IMR-90 (cell line): ENCODE results near the gene CST3. TPM values are rescaled to one million over a fixed set of nuclear protein-coding genes. Genes with fewer than 3 reads are reported as not detected.
A peak's percentile ranks its signal among the peaks of the same experiment; 100 is the strongest.

ENCODE experiments used
- ATAC-seq: fragments of 200-7000 bp; cut with Tn5 transposase; 2 replicates; pipeline ENCODE4 v1.9.1; 2020; ENCODE audit warnings: low read depth, mild to moderate bottlenecking, moderate library complexity
- BruUV-seq: library from RNA; stranded (reverse); fragments of 400-500 nt; replicated peaks from 2 replicates; lab custom pipeline; 2021; lab: Mats Ljungman, UMichigan
- CTCF ChIA-PET: fragments of 300-600 bp; formaldehyde crosslinking; extraction: SDS; loops from one replicate; lab custom pipeline; 2021; ENCODE audit warnings: antibody characterized with exemption; lab: Yijun Ruan, JAX
- POLR2A ChIA-PET: fragments of 300-600 bp; sonication (Branson Sonifier 250); formaldehyde crosslinking; loops from one replicate; lab custom pipeline; 2022; ENCODE audit warnings: antibody characterized with exemption; ENCODE audit not compliant: unreplicated experiment; lab: Charles Lee
- DNase-seq: peaks from one replicate; pipeline ENCODE4 v3.0.0; 2013
- H2AFZ ChIP-seq: replicated peaks from 2 replicates; pipeline ENCODE3; 2013; ENCODE audit warnings: low read length, mild to moderate bottlenecking; ENCODE audit not compliant: poor library complexity
- H2AK5ac ChIP-seq: 2 replicates; pipeline ENCODE4 v1.6.1; 2013; ENCODE audit warnings: low read depth, low read length, inconsistent platforms
- H2AK9ac ChIP-seq: replicated peaks from 2 replicates; pipeline ENCODE3; 2013; ENCODE audit warnings: mild to moderate bottlenecking, low read depth, low read length, moderate library complexity; ENCODE audit not compliant: poor library complexity
- H2BK120ac ChIP-seq: 2 replicates; pipeline ENCODE4 v1.6.1; 2013; ENCODE audit warnings: low read depth, low read length, inconsistent platforms
- H2BK15ac ChIP-seq: 3 replicates; pipeline ENCODE4 v1.6.1; 2013; ENCODE audit warnings: low read depth, low read length, inconsistent platforms
- H2BK20ac ChIP-seq: 2 replicates; pipeline ENCODE4 v1.6.1; 2013; ENCODE audit warnings: low read depth, mild to moderate bottlenecking, inconsistent platforms, low read length, moderate library complexity
- H2BK5ac ChIP-seq: 2 replicates; pipeline ENCODE4 v1.6.1; 2013; ENCODE audit warnings: mild to moderate bottlenecking, low read depth, low read length, inconsistent platforms; ENCODE audit not compliant: poor library complexity, severe bottlenecking
- H3K14ac ChIP-seq: replicated peaks from 2 replicates; pipeline ENCODE4 v1.6.1; 2013; ENCODE audit warnings: low read depth, low read length, inconsistent platforms
- H3K18ac ChIP-seq: 2 replicates; pipeline ENCODE4 v1.6.1; 2013; ENCODE audit warnings: low read depth, low read length, control low read depth
- H3K23ac ChIP-seq: 2 replicates; pipeline ENCODE4 v1.6.1; 2013; ENCODE audit warnings: low read depth, low read length, inconsistent platforms
- H3K27ac ChIP-seq: 2 replicates; pipeline ENCODE4 v1.5.1; 2013; ENCODE audit warnings: mild to moderate bottlenecking, control low read depth, low read length; ENCODE audit not compliant: insufficient read depth
- H3K27me3 ChIP-seq: 2 replicates; pipeline ENCODE4 v1.6.1; 2013; ENCODE audit warnings: low read length; ENCODE audit not compliant: control insufficient read depth, insufficient read depth
- H3K36me3 ChIP-seq: 2 replicates; pipeline ENCODE4 v1.6.1; 2013; ENCODE audit warnings: low read length, mixed read lengths; ENCODE audit not compliant: control insufficient read depth, insufficient read depth
- H3K4ac ChIP-seq: 2 replicates; pipeline ENCODE4 v1.6.1; 2013; ENCODE audit warnings: low read depth, low read length, inconsistent platforms
- H3K4me1 ChIP-seq: 2 replicates; pipeline ENCODE4 v1.6.1; 2013; ENCODE audit warnings: low read length, mixed read lengths; ENCODE audit not compliant: control insufficient read depth, insufficient read depth
- H3K4me2 ChIP-seq: 2 replicates; pipeline ENCODE4 v1.6.1; 2013; ENCODE audit warnings: low read depth, mild to moderate bottlenecking, control low read depth, low read length, moderate library complexity
- H3K4me3 ChIP-seq: 2 replicates; pipeline ENCODE4 v1.5.1; 2013; ENCODE audit warnings: low read depth, mild to moderate bottlenecking, control low read depth, low read length, moderate library complexity; ENCODE audit not compliant: insufficient read depth
- H3K56ac ChIP-seq: 2 replicates; pipeline ENCODE4 v1.6.1; 2013; ENCODE audit warnings: low read length, inconsistent platforms; ENCODE audit not compliant: insufficient read depth; ENCODE audit errors: extremely low read depth
- H3K79me1 ChIP-seq, 2 experiments: 2 replicates each; pipeline ENCODE4 v1.6.1; 2013; ENCODE audit warnings: low read length in 2 of 2, inconsistent platforms in 1 of 2, low read depth in 1 of 2
- H3K9ac ChIP-seq: 2 replicates; pipeline ENCODE4 v1.6.1; 2013; ENCODE audit warnings: low read depth, low read length, control low read depth
- H3K9me1 ChIP-seq: 2 replicates; pipeline ENCODE4 v1.6.1; 2013; ENCODE audit warnings: low read length, inconsistent platforms; ENCODE audit not compliant: insufficient read depth
- H3K9me3 ChIP-seq: 2 replicates; pipeline ENCODE4 v1.6.1; 2013; ENCODE audit warnings: low read length; ENCODE audit not compliant: control insufficient read depth, insufficient read depth
- H4K20me1 ChIP-seq: 2 replicates; pipeline ENCODE4 v1.6.1; 2013; ENCODE audit warnings: low read length, inconsistent platforms; ENCODE audit not compliant: insufficient read depth
- H4K5ac ChIP-seq: 2 replicates; pipeline ENCODE4 v1.6.1; 2013; ENCODE audit warnings: mild to moderate bottlenecking, low read depth, low read length, control low read depth
- H4K8ac ChIP-seq, 2 experiments: 2 replicates each; pipeline ENCODE4 v1.6.1; 2013; ENCODE audit warnings: low read depth in 2 of 2, low read length in 2 of 2, control low read depth in 1 of 2, inconsistent platforms in 1 of 2
- H4K91ac ChIP-seq: 2 replicates; pipeline ENCODE4 v1.6.1; 2013; ENCODE audit warnings: low read depth, low read length, inconsistent platforms; ENCODE audit not compliant: insufficient read depth
- BHLHE40 ChIP-seq: fragments of 150-350 bp; IDR thresholded peaks from 2 replicates; pipeline ENCODE4 v1.6.1; 2016; ENCODE audit warnings: mild to moderate bottlenecking, low read depth, low read length
- CEBPB ChIP-seq: IDR thresholded peaks from 2 replicates; pipeline ENCODE4 v1.6.1; 2012; ENCODE audit warnings: low read depth, low read length, improper control_type of control experiment
- CHD1 ChIP-seq: IDR thresholded peaks from 2 replicates; pipeline ENCODE4 v1.6.1; 2012; ENCODE audit warnings: low read depth, low read length, improper control_type of control experiment
- MAZ ChIP-seq: IDR thresholded peaks from 2 replicates; pipeline ENCODE4 v1.6.1; 2012; ENCODE audit warnings: low read depth, mild to moderate bottlenecking, low read length, improper control_type of control experiment, moderate library complexity, borderline replicate concordance
- MXI1 ChIP-seq: IDR thresholded peaks from 2 replicates; pipeline ENCODE4 v1.6.1; 2012; ENCODE audit warnings: low read depth, mild to moderate bottlenecking, low read length, moderate library complexity, borderline replicate concordance
- NFE2L2 ChIP-seq: fragments of 150-350 bp; IDR thresholded peaks from 2 replicates; pipeline ENCODE4 v1.6.1; 2016; ENCODE audit warnings: low read depth, mild to moderate bottlenecking, low read length
- POLR2A ChIP-seq: IDR thresholded peaks from 2 replicates; pipeline ENCODE4 v1.6.1; 2012; ENCODE audit warnings: mild to moderate bottlenecking, low read depth, low read length
- RFX5 ChIP-seq: IDR thresholded peaks from 2 replicates; pipeline ENCODE4 v1.8.0; 2012; ENCODE audit warnings: low read depth, mild to moderate bottlenecking, low read length, moderate library complexity
- WGBS, 2 experiments: methylation state at CpG; one replicate each; pipeline versions ENCODE4 v1.1.5 to v1.1.7; 2013; ENCODE audit warnings: missing lambda C conversion rate in 2 of 2; ENCODE audit not compliant: insufficient read length in 1 of 2; ENCODE audit errors: extremely low coverage in 2 of 2; 5-methylcytosine and 5-hydroxymethylcytosine counted together
- dilution Hi-C: fragments of 300-500 bp; cut with HindIII; formaldehyde crosslinking; loops from one replicate; pipeline ENCODE4 v1.14.3; 2018; ENCODE audit warnings: low sequenced_read_pairs; ENCODE audit not compliant: unreplicated experiment
- in situ Hi-C: fragments of 300-500 bp; cut with MboI; formaldehyde crosslinking; loops from 3 replicates; pipeline ENCODE4 v1.14.3; 2019; ENCODE audit warnings: low sequenced_read_pairs, inconsistent platforms, mixed read lengths
- intact Hi-C: fragments of 100-400 bp; cut with micrococcal nuclease; formaldehyde crosslinking; loops from 2 replicates; pipeline ENCODE4 v1.10.0; 2022
- polyA plus RNA-seq, 3 experiments: library from polyadenylated mRNA; depleted of rRNA; stranded (reverse); fragments of >200 nt; gene quantifications; 2 replicates each; pipeline ENCODE4 v1.2.3, GENCODE V29; 2012; ENCODE audit warnings: low replicate concordance in 1 of 3
- total RNA-seq: library from RNA; depleted of rRNA; stranded (reverse); fragments of >200 nt; gene quantifications from 2 replicates; pipeline ENCODE4 v1.2.3, GENCODE V29; 2012
- TF ChIP-seq, protein P1 (sequence below): conservative IDR thresholded peaks from 2 replicates; pipeline ENCODE4 v1.5.1; 2012; ENCODE audit warnings: mild to moderate bottlenecking, low read depth, low read length, improper control_type of control experiment
- TF ChIP-seq, protein P2 (sequence below): fragments of 150-350 bp; IDR thresholded peaks from 2 replicates; pipeline ENCODE4 v1.6.1; 2016; ENCODE audit warnings: low read depth, mild to moderate bottlenecking, low read length, moderate library complexity, borderline replicate concordance
- TF ChIP-seq, protein P3 (sequence below): fragments of 150-350 bp; IDR thresholded peaks from 2 replicates; pipeline ENCODE4 v1.6.1; 2017; ENCODE audit warnings: mild to moderate bottlenecking, antibody characterized with exemption, low read length, low read depth

The CST3 gene
- total and polyA plus RNA-seq, 2 of the 4 experiments (the other 2 are of a cell fraction) = 26.0 to 471 TPM

- Histone ChIP-seq H3K36me3 (no peaks in the 10 kb centered on the region), H2BK5ac (no peak overlapping the region), H3K4me1 (peaks cover 1% of the 10 kb centered on the region; the same call in 1 of the 2 replicates), H3K79me1 (no peaks in the 10 kb centered on the region), H2AK9ac (no peak overlapping the region), H3K9ac (no peak overlapping the region), H3K23ac (peak overlapping the region; percentile 29), H3K9me3 (no peaks in the 10 kb centered on the region), H3K18ac (no peak overlapping the region), H3K27me3 (peaks cover 2% of the 10 kb centered on the region; the same call in 1 of the 2 replicates), H3K4ac (no peak overlapping the region), H4K91ac (no peak overlapping the region), H3K14ac (no peak overlapping the region), H2BK120ac (no peak overlapping the region), H3K56ac (no peak overlapping the region), H4K5ac (no peak overlapping the region; the same call in 1 of the 2 replicates), H3K9me1 (no peaks in the 10 kb centered on the region; the same call in 1 of the 2 replicates), H3K4me3 (no peak overlapping the region), H4K20me1 (no peaks in the 10 kb centered on the region), H3K27ac (no peak overlapping the region), H2AK5ac (0 out of 2 replicates have a peak overlapping the region, but pooled peaks have one; percentile 12), H2BK15ac (no peak overlapping the region), H3K4me2 (no peak overlapping the region), H2BK20ac (no peak overlapping the region), H4K8ac (no peak overlapping the region), H2AFZ (no peak overlapping the region)
- in situ Hi-C loops = no loop called here
- TF ChIP-seq, protein P1, sequence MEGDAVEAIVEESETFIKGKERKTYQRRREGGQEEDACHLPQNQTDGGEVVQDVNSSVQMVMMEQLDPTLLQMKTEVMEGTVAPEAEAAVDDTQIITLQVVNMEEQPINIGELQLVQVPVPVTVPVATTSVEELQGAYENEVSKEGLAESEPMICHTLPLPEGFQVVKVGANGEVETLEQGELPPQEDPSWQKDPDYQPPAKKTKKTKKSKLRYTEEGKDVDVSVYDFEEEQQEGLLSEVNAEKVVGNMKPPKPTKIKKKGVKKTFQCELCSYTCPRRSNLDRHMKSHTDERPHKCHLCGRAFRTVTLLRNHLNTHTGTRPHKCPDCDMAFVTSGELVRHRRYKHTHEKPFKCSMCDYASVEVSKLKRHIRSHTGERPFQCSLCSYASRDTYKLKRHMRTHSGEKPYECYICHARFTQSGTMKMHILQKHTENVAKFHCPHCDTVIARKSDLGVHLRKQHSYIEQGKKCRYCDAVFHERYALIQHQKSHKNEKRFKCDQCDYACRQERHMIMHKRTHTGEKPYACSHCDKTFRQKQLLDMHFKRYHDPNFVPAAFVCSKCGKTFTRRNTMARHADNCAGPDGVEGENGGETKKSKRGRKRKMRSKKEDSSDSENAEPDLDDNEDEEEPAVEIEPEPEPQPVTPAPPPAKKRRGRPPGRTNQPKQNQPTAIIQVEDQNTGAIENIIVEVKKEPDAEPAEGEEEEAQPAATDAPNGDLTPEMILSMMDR = no peak
- TF ChIP-seq, protein P2, sequence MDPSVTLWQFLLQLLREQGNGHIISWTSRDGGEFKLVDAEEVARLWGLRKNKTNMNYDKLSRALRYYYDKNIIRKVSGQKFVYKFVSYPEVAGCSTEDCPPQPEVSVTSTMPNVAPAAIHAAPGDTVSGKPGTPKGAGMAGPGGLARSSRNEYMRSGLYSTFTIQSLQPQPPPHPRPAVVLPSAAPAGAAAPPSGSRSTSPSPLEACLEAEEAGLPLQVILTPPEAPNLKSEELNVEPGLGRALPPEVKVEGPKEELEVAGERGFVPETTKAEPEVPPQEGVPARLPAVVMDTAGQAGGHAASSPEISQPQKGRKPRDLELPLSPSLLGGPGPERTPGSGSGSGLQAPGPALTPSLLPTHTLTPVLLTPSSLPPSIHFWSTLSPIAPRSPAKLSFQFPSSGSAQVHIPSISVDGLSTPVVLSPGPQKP = no peak
- TF ChIP-seq MXI1 (no peak), CEBPB (no peak), RFX5 (no peak), BHLHE40 (no peak), CHD1 (no peak), NFE2L2 (no peak), POLR2A (no peak), MAZ (no peak)
- TF ChIP-seq, protein P3, sequence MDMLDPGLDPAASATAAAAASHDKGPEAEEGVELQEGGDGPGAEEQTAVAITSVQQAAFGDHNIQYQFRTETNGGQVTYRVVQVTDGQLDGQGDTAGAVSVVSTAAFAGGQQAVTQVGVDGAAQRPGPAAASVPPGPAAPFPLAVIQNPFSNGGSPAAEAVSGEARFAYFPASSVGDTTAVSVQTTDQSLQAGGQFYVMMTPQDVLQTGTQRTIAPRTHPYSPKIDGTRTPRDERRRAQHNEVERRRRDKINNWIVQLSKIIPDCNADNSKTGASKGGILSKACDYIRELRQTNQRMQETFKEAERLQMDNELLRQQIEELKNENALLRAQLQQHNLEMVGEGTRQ = no peak
- no CpG with 5 or more reads among the region's 2 CpGs for WGBS, 2 experiments
- POLR2A ChIA-PET = no interaction called here
- dilution Hi-C loops = no loop called here
- intact Hi-C loops = no loop called here
- ATAC-seq (no peak), DNase-seq (no peak)
- CTCF ChIA-PET = no interaction called here
- BruUV-seq = no TSS peak
Measured at GRCh38 chr20:23624324-23624691, 13.4 kb downstream of the CST3 start.
